ENCODE data around the gene CELF5.
"Not testable (repeated sequence)": the region's sequence is repeated elsewhere in the genome, so short reads cannot be mapped to it uniquely, and the experiment has no call there.

The CELF5 gene

DNA sequence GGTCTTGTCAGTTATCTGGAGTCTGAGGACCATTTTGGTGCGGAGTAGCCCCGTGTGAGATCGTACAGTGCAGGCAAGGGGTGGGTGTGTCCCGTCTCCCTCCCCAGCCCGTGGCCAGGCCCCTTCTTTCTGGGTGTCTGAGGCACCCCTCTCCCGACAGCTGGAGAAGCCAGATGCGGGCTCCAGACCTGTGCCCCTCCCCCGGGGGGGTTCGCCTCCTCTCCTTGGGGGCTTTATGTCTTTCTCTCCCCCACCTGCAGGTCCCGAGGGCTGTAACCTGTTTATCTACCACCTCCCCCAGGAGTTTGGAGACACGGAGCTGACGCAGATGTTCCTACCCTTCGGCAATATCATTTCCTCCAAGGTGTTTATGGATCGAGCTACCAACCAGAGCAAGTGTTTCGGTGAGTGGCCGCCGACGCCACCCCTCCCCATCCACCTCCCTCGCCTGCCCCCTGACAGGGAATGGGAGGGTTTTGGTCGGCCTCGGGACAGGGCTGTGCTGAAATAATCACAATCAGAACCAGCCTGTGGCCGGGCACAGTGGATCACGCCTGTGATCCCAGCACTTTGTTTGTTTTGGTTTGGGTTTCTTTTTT is 65.6 kb downstream of the CELF5 start:
- DNase-seq, result no peak

DNA sequence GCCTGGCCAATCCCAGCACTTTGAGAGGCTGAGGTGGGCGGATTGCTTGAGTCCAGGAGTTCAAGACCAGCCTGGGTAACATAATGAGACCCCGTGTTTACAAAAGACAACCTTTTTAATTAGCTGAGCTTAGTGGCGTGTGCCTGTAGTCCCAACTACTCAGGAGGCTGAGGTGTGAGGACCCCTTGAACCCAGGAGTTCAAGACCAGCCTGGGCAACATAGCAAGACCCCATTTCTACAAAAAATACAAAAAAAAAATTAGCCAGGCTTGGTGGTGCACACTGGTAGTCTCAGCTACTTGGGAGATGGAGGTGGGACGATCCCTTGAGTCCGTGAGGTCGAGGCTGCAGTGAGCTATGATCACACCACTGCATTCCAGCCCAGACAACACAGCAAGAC is 66.4 kb downstream of the CELF5 start:
- not testable (repeated sequence) for DNase-seq

DNA sequence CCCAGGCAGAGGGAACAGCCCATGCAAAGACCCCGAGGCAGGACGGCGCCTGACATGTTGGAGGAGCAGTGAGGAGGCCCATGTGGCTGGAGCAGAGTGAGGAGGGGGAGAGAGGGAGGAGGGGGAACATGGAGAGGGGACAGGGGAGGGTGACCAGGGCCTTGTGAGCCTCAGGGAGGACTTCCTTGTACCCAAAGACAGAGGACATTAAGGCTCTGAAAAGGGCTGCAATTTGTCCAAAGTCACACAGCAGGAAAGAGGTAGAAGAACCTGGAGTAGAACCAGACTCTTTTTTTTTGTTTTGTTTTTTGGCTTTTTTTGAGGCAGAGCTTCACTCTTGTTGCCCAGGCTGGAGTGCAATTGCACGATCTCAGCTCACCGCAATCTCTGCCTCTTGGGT is 67.2 kb downstream of the CELF5 start:
- DNase-seq, result no peak

DNA sequence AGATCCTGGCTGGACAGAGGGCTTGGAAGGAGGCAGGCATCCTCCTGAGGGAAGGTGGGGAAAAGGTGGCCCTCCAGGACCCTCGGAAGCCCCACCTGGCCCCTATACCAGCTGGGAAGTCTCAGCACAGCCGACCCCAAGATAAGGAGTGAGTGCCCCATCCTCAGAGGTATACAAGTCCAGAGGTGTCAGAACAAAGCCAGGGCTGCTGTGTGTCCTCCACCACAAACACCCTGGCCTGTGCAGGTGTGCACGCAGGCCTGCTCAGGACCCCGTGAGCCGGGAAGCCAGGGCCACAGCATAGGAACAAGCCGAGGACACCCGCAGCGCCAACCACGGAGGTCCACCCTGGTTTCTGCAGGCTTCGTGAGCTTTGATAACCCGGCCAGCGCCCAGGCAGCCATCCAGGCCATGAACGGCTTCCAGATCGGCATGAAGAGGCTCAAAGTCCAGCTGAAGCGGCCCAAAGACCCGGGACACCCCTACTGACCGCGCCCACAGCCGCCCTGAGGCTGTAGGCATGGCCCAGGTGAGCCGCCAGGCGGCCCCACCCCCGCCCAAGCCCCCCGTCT is 68.6 kb downstream of the CELF5 start:
- DNase-seq, result no peak

DNA sequence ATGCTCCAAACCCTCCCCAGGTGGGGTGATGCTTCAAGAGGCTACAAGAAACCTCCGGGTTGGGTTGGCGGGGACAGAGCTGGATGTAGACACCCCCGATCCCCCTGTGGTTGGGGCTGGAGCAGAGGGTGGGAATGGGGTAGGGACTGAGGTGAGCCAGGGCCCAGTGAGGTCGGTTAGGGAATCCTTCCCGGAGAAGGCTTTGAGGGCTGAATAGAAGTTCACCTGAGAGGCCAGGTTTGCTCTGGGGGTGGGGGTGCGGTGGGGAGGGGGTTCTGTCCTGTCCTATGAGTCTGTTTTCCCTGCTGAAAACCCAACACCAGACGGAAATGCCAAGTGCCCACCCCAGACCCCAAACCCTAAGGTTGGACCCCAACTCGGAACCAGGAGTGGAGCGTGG is 69.1 kb downstream of the CELF5 start:
- DNase-seq, result no peak

DNA sequence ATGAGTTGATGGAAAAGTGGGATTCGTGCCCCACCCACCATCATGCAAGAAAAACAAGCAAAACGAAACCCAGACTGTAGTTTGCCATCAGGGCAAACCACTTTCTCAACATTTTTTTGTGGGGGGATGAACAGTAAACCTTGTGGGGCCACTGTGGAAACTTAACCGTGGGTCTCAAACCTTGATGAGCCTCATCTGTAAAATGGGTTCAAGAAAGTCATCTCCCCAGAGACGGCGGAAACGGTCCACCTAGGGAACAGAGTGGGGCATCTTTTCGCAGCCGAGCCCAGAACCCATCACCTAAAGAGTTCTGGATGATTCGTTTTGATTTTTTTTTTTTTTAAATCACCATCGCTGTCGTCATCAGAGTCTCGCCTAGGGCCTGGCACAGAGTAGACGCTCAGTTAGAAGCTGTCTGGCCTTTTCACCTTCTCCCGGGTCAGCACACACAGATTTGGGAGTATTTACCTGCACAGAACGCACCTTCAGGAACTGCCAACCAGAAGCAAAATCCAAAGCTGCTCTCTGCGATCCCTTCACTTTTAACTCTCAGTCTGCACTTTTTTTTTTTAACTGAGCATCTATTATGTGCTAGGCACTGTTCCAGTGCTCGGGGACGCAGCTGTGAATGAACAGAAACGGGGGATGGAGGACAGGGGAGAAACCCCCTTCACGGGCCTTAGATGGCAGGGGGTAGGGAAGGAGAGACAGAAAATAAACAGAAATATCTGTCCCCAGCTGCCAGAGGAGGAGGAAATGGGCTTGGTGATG is 69.8 kb downstream of the CELF5 start:
- DNase-seq, result no peak

DNA sequence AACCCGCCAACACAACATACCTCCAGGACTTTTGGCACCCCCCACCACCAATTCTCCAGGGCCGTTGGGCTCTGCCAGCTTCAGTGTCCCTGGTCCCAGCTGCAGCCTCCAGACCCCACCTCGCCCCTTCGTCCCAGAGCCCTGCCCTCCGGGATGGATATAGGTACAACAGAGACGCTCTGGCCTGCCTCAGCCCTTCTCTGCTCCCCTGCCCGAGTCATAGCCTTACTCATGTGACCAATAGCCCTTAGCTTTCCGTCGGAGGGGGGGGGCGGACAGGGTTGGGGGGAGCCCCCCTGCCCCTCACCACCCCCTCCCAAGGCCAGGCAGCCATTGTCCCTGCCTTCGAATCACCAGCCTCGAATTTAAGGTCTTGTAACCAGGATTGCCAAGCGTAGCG is 71.1 kb downstream of the CELF5 start:
- no peak for DNase-seq

DNA sequence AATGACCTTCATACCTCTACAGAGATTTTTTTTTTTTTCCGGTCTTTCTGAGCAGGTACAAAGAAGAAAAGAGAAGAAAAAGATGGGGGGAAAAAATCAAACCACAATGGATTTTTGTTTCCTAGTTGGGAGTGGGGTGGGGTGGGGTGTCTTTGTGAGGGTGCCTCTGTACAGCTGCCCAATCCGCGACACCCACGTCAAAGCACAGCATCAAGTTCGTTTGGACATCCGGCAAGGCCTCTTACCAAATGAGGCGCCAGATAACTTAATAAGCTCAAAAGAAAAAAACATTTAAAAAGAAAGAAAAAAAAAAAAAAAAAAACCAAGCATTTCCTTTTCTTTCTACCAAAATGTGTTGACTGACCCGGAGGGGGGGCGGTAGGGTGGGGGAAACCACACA is 71.6 kb downstream of the CELF5 start:
- DNase-seq, result no peak

DNA sequence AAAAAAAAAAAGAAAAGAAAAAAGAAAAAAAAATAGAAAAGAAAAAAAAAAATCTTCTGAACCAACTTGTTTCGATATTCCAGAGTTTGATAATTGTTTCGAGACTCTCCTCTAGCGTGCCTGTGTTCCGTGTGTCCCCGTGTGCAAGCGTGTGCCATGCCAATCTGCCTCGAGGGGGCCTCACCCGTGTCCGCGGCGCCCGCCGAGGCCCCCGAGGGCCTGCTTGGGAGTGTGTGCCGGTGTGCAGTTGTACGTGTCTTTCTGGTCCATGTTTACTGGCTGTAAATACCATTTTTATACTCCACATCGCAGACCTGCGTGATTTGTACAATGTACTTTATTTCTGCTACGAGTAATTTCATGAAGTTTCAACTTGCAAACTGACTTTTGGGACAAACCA is 72.0 kb downstream of the CELF5 start:
- DNase-seq, result no peak

DNA sequence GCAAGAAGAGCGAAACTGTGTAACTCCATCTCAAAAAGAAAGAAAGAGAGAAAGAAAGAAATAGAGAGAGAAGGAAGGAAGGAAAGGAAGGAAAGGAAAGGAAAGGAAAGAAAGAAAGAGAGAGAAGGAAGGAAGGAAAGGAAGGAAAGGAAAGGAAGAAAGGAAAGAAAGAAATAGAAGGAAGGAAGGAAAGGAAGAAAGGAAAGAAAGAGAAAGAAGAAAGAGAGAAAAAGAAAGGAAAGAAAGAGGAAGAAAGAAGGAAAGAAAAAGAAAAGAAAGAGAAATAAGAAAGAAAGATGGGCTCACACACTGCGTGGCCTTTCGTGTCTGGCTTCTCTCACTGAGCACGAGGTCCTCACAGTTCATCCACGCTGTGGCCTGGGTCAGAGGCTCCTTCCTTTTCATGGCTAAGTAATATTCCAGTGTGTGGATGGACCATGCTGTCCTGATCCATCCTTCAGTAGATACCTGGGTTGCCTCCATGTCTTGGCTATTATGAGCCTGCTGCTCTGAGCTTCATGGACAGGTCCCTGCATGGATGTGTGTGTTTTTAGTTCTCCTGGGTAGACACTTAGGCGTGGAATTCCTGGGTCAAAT is 74.5 kb downstream of the CELF5 start:
- DNase-seq, result no peak

DNA sequence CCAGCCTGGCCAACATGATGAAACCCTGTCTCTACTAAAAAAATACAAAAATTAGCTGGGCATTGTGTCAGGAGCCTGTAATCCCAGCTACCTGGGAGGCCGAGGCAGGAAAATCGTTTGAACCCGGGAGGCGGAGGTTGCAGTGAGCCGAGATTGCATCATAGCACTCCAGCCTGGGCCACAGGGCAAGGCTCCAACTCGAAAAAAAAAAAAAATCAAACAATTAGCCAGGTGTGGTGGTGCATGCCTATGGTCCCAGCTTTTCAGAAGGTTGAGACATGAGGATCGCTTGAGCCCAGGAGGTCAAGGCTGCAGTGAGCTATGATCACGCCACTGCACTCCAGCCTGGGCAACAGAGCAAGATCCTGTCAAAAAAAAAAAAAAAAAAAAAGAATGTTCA is 76.1 kb downstream of the CELF5 start:
- DNase-seq, result not testable (repeated sequence)

DNA sequence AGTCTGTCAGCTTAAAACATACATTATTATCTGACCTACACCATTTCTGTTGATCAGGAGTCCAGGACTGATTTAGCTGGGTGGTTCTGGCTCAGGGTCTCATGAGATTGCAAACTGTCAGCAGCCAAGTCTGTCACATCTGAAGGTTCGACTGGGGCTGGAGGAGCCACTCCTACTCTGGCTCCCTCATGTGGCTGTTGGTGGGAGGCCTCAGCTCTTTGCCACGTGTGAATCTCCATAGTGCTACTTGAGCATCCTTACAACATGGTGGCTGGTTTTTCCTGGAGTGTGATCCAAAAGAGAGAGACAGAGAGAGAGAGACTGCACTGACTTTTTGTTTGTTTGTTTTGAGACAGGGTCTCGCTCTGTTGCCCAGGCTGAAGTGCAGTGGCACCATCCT is 78.3 kb downstream of the CELF5 start:
- no peak for DNase-seq

DNA sequence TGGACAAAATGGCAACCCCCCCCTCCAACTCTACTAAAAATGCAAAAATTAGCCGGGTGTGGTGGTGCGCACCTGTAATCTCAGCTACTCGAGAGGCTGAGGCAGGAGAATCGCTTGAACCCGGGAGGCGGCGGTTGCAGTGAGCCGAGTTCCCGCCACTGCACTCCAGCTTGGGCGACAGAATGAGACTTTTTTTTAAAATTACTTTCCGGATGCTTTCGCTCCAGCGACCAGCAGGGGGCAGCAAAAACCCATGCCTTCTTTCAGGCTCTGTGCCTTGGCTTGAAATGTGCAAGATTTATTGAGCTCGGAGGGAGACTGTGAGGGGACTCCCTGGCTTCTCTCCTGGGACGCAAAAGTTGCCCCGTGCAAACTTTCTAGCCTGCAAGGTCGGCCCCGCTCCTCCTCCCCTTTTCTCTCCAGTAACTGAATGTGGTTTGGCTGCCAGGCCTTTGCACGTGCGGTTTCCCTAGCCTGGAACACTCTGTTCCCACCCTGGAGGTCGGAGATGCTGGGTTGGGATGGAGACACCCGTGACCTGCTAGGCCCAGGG is 80.5 kb downstream of the CELF5 start:
- peak in 43 of 56 donors; percentile 6 to 83 (median 38) for DNase-seq

DNA sequence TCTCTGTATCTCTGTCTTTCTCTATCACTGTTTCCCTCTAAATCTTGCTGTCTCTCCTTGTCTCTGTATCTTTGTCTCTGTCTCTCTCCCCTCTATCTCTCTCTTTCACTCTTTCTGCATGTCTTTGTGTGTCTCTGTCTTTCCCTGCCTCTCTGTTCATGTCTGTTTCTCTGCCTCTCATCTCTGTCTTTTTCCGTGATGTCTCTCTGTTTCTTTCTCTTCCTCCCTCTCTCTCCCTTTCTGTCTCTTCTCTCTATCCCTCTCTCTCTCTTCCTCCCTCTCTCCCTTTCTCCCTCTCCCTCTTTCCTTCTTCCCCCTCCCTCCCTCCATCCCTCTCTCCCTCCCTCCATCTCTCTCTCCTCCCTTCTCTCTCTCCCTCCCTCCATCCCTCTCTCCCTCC is 85.3 kb downstream of the CELF5 start:
- no peak for DNase-seq

DNA sequence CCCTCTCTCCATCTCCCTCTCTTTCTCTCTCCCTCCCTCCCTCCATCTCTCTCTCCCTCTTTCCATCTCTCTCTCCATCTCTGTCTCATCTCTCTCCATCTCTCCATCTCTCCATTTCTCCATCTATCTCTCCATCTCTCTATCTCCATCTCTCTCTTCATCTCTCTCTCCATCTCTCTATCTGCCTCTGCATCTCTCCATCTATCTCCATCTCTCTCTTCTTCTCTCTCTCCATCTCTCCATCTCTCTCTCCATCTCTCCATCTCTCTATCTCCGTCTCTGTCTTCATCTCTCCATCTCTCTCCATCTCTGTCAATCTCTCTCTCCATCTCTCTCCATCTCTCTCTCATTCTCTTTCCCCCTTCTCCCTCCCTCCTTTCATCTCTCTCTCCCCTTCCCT is 85.8 kb downstream of the CELF5 start:
- DNase-seq, result no peak

DNA sequence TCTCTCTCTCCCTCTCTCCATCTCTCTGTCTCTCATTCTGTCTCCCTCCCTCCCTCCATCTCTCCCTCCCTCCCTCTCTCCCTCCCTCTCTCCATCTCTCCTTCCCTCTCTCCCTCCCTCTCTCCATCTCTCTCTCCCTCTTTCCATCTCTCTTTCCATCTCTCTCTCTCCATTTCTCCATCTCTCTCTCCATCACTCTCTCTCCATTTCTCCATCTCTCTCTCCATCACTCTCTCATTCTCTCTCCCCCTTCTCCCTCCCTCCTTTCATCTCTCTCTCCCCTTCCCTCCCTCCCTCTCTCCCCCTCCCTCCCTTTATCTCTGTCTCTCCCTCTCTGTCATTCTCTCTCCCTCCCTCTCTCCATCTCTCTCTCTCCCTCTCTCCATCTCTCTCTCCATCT is 86.2 kb downstream of the CELF5 start:
- no peak for DNase-seq

DNA sequence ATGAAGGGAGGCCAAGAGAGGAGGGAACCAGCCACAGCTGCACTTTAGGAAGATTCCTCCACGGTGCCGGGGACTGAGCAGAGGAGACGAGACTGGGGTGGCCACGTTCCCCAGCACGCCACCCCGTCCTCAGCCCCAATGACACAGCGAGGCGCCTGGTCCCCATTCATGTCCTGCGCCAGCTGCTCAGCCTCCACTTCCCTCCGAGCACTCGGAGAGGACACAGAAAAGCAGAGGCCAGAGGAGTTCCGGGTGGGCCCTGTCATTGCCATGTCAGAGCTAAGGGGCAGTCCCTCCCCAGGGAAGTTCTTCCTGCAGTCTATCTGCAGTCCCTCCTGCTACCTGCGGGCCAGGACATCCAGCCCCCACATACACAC is 88.7 kb downstream of the CELF5 start:
- DNase-seq, result no peak

DNA sequence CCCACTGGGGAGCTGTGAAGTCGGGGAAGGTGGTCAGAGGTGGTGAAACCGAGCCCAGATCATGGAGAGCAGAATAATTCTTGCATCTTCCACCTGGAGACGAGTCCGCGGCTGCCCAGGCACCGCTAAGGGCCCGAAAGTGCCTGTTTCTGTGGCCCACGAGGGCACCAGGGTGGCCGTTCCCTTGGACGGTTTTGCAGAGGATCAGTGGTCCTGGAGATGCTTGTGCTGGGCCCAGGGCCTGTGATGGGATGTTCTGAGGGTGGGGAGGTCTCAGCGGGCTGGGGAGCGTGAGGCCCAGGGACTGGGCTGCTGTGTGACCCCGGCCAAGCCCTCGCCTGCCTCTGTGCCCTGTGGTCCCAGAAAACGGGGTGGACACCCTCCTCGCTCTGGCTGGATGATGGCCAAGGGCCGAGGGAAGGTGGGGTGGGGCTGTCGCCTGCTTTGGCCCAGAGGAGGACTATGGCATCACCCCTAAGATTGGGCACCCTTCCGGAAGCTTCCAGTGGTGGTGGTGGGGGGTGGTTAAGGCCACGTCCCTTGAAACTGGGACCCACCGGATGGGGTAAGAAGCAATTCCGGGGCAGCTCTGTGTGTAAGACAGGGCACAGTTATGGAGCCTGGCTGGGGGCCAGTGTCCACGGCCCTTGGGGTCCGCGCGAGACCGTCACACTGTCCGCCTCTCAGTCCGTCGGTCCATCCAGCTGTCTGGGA is 90.7 kb downstream of the CELF5 start:
- no peak for DNase-seq

DNA sequence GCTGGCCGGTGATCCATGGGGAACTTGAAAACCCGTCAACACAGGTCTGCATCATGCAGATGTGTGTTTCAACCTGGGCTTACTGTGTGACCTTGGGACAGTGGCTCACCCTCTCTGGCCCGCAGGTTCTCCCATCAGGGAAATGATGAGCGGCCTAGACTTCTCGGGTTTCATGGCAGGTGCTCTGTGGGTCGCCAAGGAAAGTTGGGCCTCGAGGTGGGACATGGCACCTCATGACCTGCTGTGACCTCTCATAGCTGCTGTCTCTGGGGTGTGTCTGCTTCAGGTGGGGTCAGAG is 91.2 kb downstream of the CELF5 start:
- no peak for DNase-seq

DNA sequence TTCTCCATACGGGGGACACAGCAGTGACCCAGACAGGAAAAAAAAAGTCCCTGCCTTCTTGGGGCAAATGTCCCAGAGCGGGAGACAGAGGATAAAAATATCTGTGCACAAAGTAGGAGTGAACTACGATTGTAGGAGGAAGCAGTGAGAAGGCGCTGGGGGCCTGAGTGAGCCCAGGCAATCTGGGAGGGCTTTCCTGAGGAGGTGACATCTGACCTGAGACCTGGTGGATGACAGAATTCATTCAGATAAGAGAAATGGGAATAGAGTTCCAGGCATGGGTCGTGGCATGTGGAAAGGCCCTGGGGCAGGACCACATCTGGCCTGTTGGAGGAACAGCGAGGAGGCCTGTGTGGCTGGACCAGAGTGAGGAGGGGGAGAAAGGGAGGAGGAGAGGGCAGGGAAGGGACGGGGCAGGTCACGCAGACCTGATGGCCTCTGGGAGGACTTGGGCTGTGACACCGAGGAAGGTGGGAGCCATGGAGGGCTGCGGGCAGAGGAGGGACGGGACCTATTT is 91.7 kb downstream of the CELF5 start:
- no peak for DNase-seq

DNA sequence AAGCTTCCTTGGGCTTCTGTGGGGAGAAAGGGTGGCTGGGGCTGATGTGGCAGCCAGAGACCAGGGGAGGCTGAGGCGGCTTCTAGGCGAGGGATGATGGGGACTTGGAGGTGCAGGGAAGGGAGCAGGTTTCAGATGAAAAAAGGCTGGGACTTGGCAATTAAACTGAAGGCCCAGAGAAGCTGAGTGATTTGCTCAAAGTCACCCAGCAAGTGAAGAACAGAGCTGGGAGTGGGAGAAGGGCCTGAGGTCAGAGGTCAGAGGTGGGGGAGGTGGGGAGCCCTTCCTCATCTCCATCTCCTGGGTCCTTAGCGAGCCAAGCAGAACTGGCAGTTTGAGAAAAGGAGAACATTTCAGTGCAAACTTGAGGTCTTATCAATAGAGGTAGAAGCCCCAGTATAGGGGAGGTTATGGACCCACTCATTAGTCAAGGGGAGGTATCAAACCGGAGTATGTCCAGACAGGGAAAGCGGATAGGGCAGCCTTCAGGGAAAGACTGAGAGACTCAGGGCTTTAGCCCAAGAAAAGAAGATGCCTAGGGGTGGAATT is 92.3 kb downstream of the CELF5 start:
- no peak for DNase-seq
